HEK293 (cell line): ENCODE results near the gene B4GALNT3.

ENCODE experiments used
- CTCF ChIA-PET: fragments of 350-600 bp; formaldehyde crosslinking; extraction: SDS; loops from one replicate; lab custom pipeline; 2021; ENCODE audit warnings: antibody characterized with exemption; lab: Yijun Ruan, JAX
- POLR2A ChIA-PET: fragments of 300-600 bp; formaldehyde crosslinking; extraction: SDS; loops from one replicate; lab custom pipeline; 2020; ENCODE audit warnings: antibody characterized with exemption, inconsistent platforms; lab: Yijun Ruan, JAX
- H3K27ac ChIP-seq: fragments of 200-500 bp; sonication (Bioruptor generic); 2 replicates; pipeline ENCODE4 v1.5.1; 2014; ENCODE audit warnings: low read depth, low read length, control low read depth, inconsistent platforms; ENCODE audit errors: extremely low read depth
- H3K36me3 ChIP-seq, 2 experiments: fragments of 200-500 bp in 1 of 2; sonication (Bioruptor generic) in 1 of 2; 1 replicate in 1 of 2; 2 replicates in 1 of 2; pipeline ENCODE4 v1.5.1; 2014 to 2017; ENCODE audit warnings: inconsistent platforms in 2 of 2, low read length in 2 of 2; ENCODE audit not compliant: control insufficient read depth in 2 of 2, insufficient read depth in 1 of 2
- H3K4me1 ChIP-seq: fragments of 200-500 bp; sonication (Bioruptor generic); 2 replicates; pipeline ENCODE4 v1.5.1; 2014; ENCODE audit warnings: mild to moderate bottlenecking, low read length, inconsistent platforms; ENCODE audit not compliant: control insufficient read depth, insufficient read depth
- H3K4me3 ChIP-seq: 2 replicates; pipeline ENCODE4 v1.5.1; 2011; ENCODE audit warnings: low read depth, mild to moderate bottlenecking, control low read depth, low read length, moderate library complexity
- H3K9me3 ChIP-seq: fragments of 200-500 bp; sonication (Bioruptor generic); 2 replicates; pipeline ENCODE4 v1.5.1; 2014; ENCODE audit warnings: low read depth, low read length, inconsistent platforms; ENCODE audit not compliant: control insufficient read depth, insufficient read depth
- BCL11A ChIP-seq: fragments of 450-650 bp; formaldehyde crosslinking; IDR thresholded peaks from 2 replicates; pipeline ENCODE4 v1.5.1; 2016; ENCODE audit warnings: low read depth, missing biosample characterization, missing genetic modification characterization
- FEZF1 ChIP-seq: fragments of 450-650 bp; formaldehyde crosslinking; IDR thresholded peaks from 2 replicates; pipeline ENCODE4 v1.5.1; 2016; ENCODE audit warnings: missing biosample characterization, missing genetic modification characterization
- GLIS1 ChIP-seq: fragments of 450-650 bp; formaldehyde crosslinking; IDR thresholded peaks from 2 replicates; pipeline ENCODE4 v1.5.1; 2016; ENCODE audit warnings: missing biosample characterization, missing genetic modification characterization
- GLIS2 ChIP-seq: fragments of 450-650 bp; formaldehyde crosslinking; IDR thresholded peaks from 2 replicates; pipeline ENCODE4 v1.5.1; 2016; ENCODE audit warnings: missing biosample characterization, missing genetic modification characterization
- HIC1 ChIP-seq: fragments of 450-650 bp; formaldehyde crosslinking; IDR thresholded peaks from 2 replicates; pipeline ENCODE4 v1.5.1; 2016; ENCODE audit warnings: missing biosample characterization, missing genetic modification characterization
- PATZ1 ChIP-seq: fragments of 450-650 bp; formaldehyde crosslinking; IDR thresholded peaks from 2 replicates; pipeline ENCODE4 v1.5.1; 2016; ENCODE audit warnings: missing biosample characterization, missing genetic modification characterization
- PRDM6 ChIP-seq: fragments of 450-650 bp; formaldehyde crosslinking; IDR thresholded peaks from 2 replicates; pipeline ENCODE4 v1.5.1; 2017; ENCODE audit warnings: missing biosample characterization, missing genetic modification characterization
- WT1 ChIP-seq: fragments of 450-650 bp; formaldehyde crosslinking; IDR thresholded peaks from 2 replicates; pipeline ENCODE4 v1.5.1; 2016; ENCODE audit warnings: missing biosample characterization, missing genetic modification characterization
- ZBTB11 ChIP-seq: fragments of 450-650 bp; formaldehyde crosslinking; conservative IDR thresholded peaks from 2 replicates; pipeline ENCODE4 v1.5.1; 2016; ENCODE audit warnings: low read depth, missing biosample characterization, missing genetic modification characterization
- ZBTB7A ChIP-seq: fragments of 450-650 bp; formaldehyde crosslinking; IDR thresholded peaks from 2 replicates; pipeline ENCODE4 v1.5.1; 2016; ENCODE audit warnings: low read depth, missing biosample characterization, missing genetic modification characterization
- ZIC2 ChIP-seq: fragments of 450-650 bp; formaldehyde crosslinking; IDR thresholded peaks from 2 replicates; pipeline ENCODE4 v1.5.1; 2016; ENCODE audit warnings: missing biosample characterization, missing genetic modification characterization
- ZNF121 ChIP-seq: fragments of 450-650 bp; formaldehyde crosslinking; IDR thresholded peaks from 2 replicates; pipeline ENCODE4 v1.5.1; 2016; ENCODE audit warnings: missing biosample characterization, missing genetic modification characterization
- ZNF274 ChIP-seq, 2 experiments: fragments of 200-500 bp in 1 of 2; fragments of 450-650 bp in 1 of 2; sonication (Bioruptor generic) in 1 of 2; formaldehyde crosslinking in 1 of 2; IDR thresholded peaks; 2 replicates each; pipeline versions ENCODE4 v1.5.1 to v1.6.1; 2014 to 2016; ENCODE audit warnings: borderline replicate concordance in 1 of 2, inconsistent platforms in 1 of 2, low read length in 1 of 2, missing biosample characterization in 1 of 2, missing genetic modification characterization in 1 of 2
- ZNF544 ChIP-seq: fragments of 450-650 bp; formaldehyde crosslinking; IDR thresholded peaks from 2 replicates; pipeline ENCODE4 v1.5.0; 2017; ENCODE audit warnings: missing biosample characterization, missing genetic modification characterization
- ZNF768 ChIP-seq: fragments of 450-650 bp; formaldehyde crosslinking; IDR thresholded peaks from 2 replicates; pipeline ENCODE4 v1.5.1; 2018; ENCODE audit warnings: missing biosample characterization, mild to moderate bottlenecking, missing genetic modification characterization
- ZNF777 ChIP-seq: fragments of 450-650 bp; formaldehyde crosslinking; IDR thresholded peaks from 2 replicates; pipeline ENCODE4 v1.5.1; 2017; ENCODE audit warnings: missing biosample characterization, missing genetic modification characterization, borderline replicate concordance
- ZNF785 ChIP-seq: fragments of 450-650 bp; formaldehyde crosslinking; IDR thresholded peaks from 2 replicates; pipeline ENCODE4 v1.5.1; 2016; ENCODE audit warnings: missing biosample characterization, missing genetic modification characterization

Gene B4GALNT3

DNA sequence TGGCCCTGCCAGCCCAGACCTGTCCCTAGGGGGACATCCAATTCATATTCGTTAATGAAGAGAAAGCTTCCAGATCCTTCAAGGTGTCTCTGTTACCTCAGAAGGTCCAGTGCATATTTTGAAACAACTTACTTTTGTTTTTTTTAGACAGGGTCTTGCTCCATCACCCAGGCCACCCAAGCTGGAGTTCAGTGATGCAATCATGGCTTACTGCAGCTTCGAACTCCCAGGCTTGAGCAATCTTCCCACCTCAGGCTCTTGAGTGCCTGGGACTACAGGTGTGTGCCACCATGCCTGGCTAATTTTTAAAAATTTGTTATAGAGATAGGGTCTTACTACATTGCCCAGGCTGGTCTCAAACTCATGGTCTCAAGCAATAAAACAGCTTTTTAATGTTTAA is 48.4 kb downstream of the B4GALNT3 start:
- Histone ChIP-seq H3K27ac (no peak overlapping the region), H3K4me1 (peaks cover 17% of the 10 kb centered on the region), H3K36me3 (no peaks in the 10 kb centered on the region; a peak in 1 of 3 replicates), H3K9me3 (no peaks in the 10 kb centered on the region), H3K4me3 (no peak overlapping the region)
- TF ChIP-seq FEZF1 (tag by site-specific recombination): no peak
- no peak for TF ChIP-seq HIC1
- 0 out of 2 replicates have a peak, but pooled peaks have one; percentile 39 for TF ChIP-seq ZNF121
- ChIA-PET POLR2A (no interaction called here), CTCF (interaction anchor here (0.7 to 1.4 kb wide), 7 partner anchors 9 to 59 kb away, joined by 3 to 6 read pairs (median 3); no protein-coding TSS in a partner anchor)

GRCh38 chr12:508795-509194 is 49.1 kb downstream of the B4GALNT3 start:
- POLR2A ChIA-PET: no interaction called here
- CTCF ChIA-PET: interaction anchor here (0.7 to 1.1 kb wide), 5 partner anchors 10 to 60 kb away, joined by 3 to 5 read pairs (median 3); no protein-coding TSS in a partner anchor

More at GRCh38 chr12:508795-509194, 49.1 kb downstream of the B4GALNT3 start:
- Histone ChIP-seq H3K4me3 (no peak overlapping the region), H3K36me3 (no peaks in the 10 kb centered on the region; a peak in 1 of 3 replicates), H3K27ac (no peak overlapping the region), H3K9me3 (no peaks in the 10 kb centered on the region), H3K4me1 (peaks cover 11% of the 10 kb centered on the region)
- peak; percentile 70 for TF ChIP-seq ZIC2 (tag by site-specific recombination)
- no peak for TF ChIP-seq ZBTB11
- TF ChIP-seq WT1: no peak
- no peak for TF ChIP-seq PATZ1 (tag by site-specific recombination)
- TF ChIP-seq BCL11A: no peak
- peak; percentile 44; the same call in 1 of the 2 replicates for TF ChIP-seq GLIS2 (tag by site-specific recombination)
- TF ChIP-seq ZNF274 (IDR thresholded peaks at IDR 0.05; ENCODE audit: low read length): no peak
- TF ChIP-seq ZNF274 (tag by site-specific recombination; IDR thresholded peaks at IDR 0.05; ENCODE audit: borderline replicate concordance): no peak
- no peak for TF ChIP-seq ZBTB7A (tag by site-specific recombination)
- TF ChIP-seq ZNF777 (tag by site-specific recombination): no peak
- no peak for TF ChIP-seq ZNF544 (tag by site-specific recombination)
- TF ChIP-seq ZNF768 (tag by site-specific recombination): no peak
- peak; percentile 84 for TF ChIP-seq GLIS1
- TF ChIP-seq PRDM6 (tag by site-specific recombination): no peak
- no peak for TF ChIP-seq ZNF785 (tag by site-specific recombination)
